B cell (primary cell): ENCODE data around the gene ATG4D. TPM values are rescaled to one million over a fixed set of nuclear protein-coding genes. Genes with fewer than 3 reads are reported as not detected.

ENCODE experiments used
- ATAC-seq: fragments of 200-7000 bp; cut with Tn5 transposase; one replicate; pipeline ENCODE4 v1.10.0; 2021; ENCODE audit warnings: low read depth, mild to moderate bottlenecking, moderate number of reproducible peaks, moderate library complexity
- CTCF ChIA-PET: fragments of 350-600 bp; sonication (Branson Sonifier 250); formaldehyde crosslinking; loops from one replicate; lab custom pipeline; 2021; ENCODE audit warnings: antibody characterized with exemption, inconsistent platforms; lab: Charles Lee
- POLR2A ChIA-PET: fragments of 350-600 bp; sonication (Branson Sonifier 250); formaldehyde crosslinking; loops from one replicate; lab custom pipeline; 2021; ENCODE audit warnings: antibody characterized with exemption; lab: Charles Lee
- DNase-seq: peaks from one replicate; pipeline ENCODE4 v3.0.0; 2013
- H2AFZ ChIP-seq: 2 replicates; pipeline ENCODE4 v1.6.1; 2012; ENCODE audit warnings: mild to moderate bottlenecking, low read depth, low read length; ENCODE audit not compliant: insufficient read depth, poor library complexity, severe bottlenecking
- H3K27ac ChIP-seq, 2 donors: 1 replicate in 1 of 2; 2 replicates in 1 of 2; pipeline ENCODE4 v1.5.1; 2012 to 2013; ENCODE audit warnings: low read length in 2 of 2, mild to moderate bottlenecking in 2 of 2, moderate library complexity in 1 of 2
- H3K27me3 ChIP-seq, 4 experiments: fragments of 200-600 bp in 1 of 4; sonication (generic) in 1 of 4; replicated peaks in 1 of 4; 1 replicate in 2 of 4; 2 replicates in 2 of 4; pipeline versions ENCODE4 v1.6.1 to v1.7.0; 2013 to 2016; ENCODE audit warnings: low read length in 3 of 4, mild to moderate bottlenecking in 2 of 4, mixed read lengths in 1 of 4, moderate library complexity in 1 of 4; ENCODE audit not compliant: insufficient read depth in 4 of 4, control insufficient read depth in 3 of 4; ENCODE audit errors: control extremely low read depth in 1 of 4
- H3K36me3 ChIP-seq, 2 experiments: replicated peaks in 1 of 2; 1 replicate in 1 of 2; 2 replicates in 1 of 2; pipeline versions ENCODE4 v1.6.1 to v1.7.1; 2013; ENCODE audit warnings: low read length in 1 of 2; ENCODE audit not compliant: insufficient read depth in 2 of 2, control insufficient read depth in 1 of 2; ENCODE audit errors: control extremely low read depth in 1 of 2, extremely low read depth in 1 of 2
- H3K4me1 ChIP-seq, 2 donors: fragments of 200-600 bp in 1 of 2; sonication (generic) in 1 of 2; 1 replicate in 1 of 2; 2 replicates in 1 of 2; pipeline versions ENCODE4 v1.5.1 to v1.6.1; 2013 to 2017; ENCODE audit warnings: low read length in 2 of 2; ENCODE audit not compliant: control insufficient read depth in 2 of 2, insufficient read depth in 2 of 2
- H3K4me2 ChIP-seq: replicated peaks from 2 replicates; pipeline ENCODE3; 2012; ENCODE audit warnings: mild to moderate bottlenecking, low read depth, low read length; ENCODE audit not compliant: poor library complexity, severe bottlenecking
- H3K4me3 ChIP-seq, 5 experiments: fragments of 200-600 bp in 1 of 5; sonication (generic) in 1 of 5; 1 replicate in 3 of 5; 2 replicates in 2 of 5; pipeline versions ENCODE4 v1.5.1 to v1.7.0; 2011 to 2016; ENCODE audit warnings: low read length in 4 of 5, mild to moderate bottlenecking in 4 of 5, low read depth in 2 of 5, control low read depth in 1 of 5, moderate library complexity in 1 of 5; ENCODE audit not compliant: insufficient read depth in 1 of 5; ENCODE audit errors: control extremely low read depth in 1 of 5, extremely low read depth in 1 of 5
- H3K79me2 ChIP-seq: fragments of 200-600 bp; sonication (generic); one replicate; pipeline ENCODE4 v1.6.0; 2016; ENCODE audit warnings: low read length; ENCODE audit not compliant: control insufficient read depth, insufficient read depth
- H3K9ac ChIP-seq: fragments of 200-600 bp; sonication (generic); 2 replicates; pipeline ENCODE4 v1.6.1; 2017; ENCODE audit warnings: mild to moderate bottlenecking, low read length, moderate library complexity
- H3K9me3 ChIP-seq, 3 donors: one replicate each; pipeline versions ENCODE4 v1.6.1 to v1.7.1; 2013; ENCODE audit warnings: low read length in 2 of 3; ENCODE audit not compliant: control insufficient read depth in 2 of 3, insufficient read depth in 1 of 3; ENCODE audit errors: control extremely low read depth in 1 of 3
- H4K20me1 ChIP-seq: 2 replicates; pipeline ENCODE4 v1.6.0; 2012; ENCODE audit warnings: mild to moderate bottlenecking, low read length; ENCODE audit not compliant: insufficient read depth, control insufficient read depth, poor library complexity, severe bottlenecking
- H3K27ac Mint-ChIP-seq: one replicate; pipeline ENCODE4 v1.8.0; 2021; ENCODE audit warnings: mixed read lengths
- H3K27me3 Mint-ChIP-seq: one replicate; pipeline ENCODE4 v1.8.0; 2021; ENCODE audit warnings: mixed read lengths
- H3K4me1 Mint-ChIP-seq: one replicate; pipeline ENCODE4 v1.8.0; 2021; ENCODE audit warnings: mixed read lengths
- H3K4me3 Mint-ChIP-seq: one replicate; pipeline ENCODE4 v1.8.0; 2021; ENCODE audit warnings: mixed read lengths
- H3K9me3 Mint-ChIP-seq: one replicate; pipeline ENCODE4 v1.8.0; 2022; ENCODE audit warnings: mixed read lengths; ENCODE audit not compliant: insufficient read depth
- EZH2 ChIP-seq: IDR thresholded peaks from 2 replicates; pipeline ENCODE4 v1.6.1; 2012; ENCODE audit warnings: borderline replicate concordance, low read depth, mild to moderate bottlenecking, moderate library complexity, low read length; ENCODE audit not compliant: insufficient read depth, poor library complexity, severe bottlenecking
- WGBS: methylation state at CpG from one replicate; pipeline ENCODE4 v1.1.5; 2013; ENCODE audit warnings: missing lambda C conversion rate; ENCODE audit not compliant: insufficient coverage; 5-methylcytosine and 5-hydroxymethylcytosine counted together
- intact Hi-C: fragments of 100-400 bp; cut with micrococcal nuclease; formaldehyde crosslinking; loops from one replicate; pipeline ENCODE4 v1.10.0; 2022
- polyA plus RNA-seq: library from polyadenylated mRNA; depleted of rRNA; stranded (reverse); fragments of >200 nt; gene quantifications from 2 replicates; pipeline ENCODE4 v1.2.3, GENCODE V29; 2012
- total RNA-seq, 2 donors: library from RNA; stranded (reverse); fragments of 120-200 nt in 1 of 2; gene quantifications; 1 replicate in 1 of 2; 2 replicates in 1 of 2; pipeline versions ENCODE4 v1.2.3 to v1.2.4, GENCODE V29; 2013 to 2022
- TF ChIP-seq, protein P1 (sequence below): fragments of 200-600 bp; IDR thresholded peaks from one replicate; pipeline ENCODE4 v1.8.0; 2022; ENCODE audit warnings: antibody characterized with exemption, mild to moderate bottlenecking

ATG4D gene
- total and polyA plus RNA-seq, 2 donors (not counting 1 experiment from before 2014, with no cell fraction given), result 58.8 to 75.5 TPM

DNA sequence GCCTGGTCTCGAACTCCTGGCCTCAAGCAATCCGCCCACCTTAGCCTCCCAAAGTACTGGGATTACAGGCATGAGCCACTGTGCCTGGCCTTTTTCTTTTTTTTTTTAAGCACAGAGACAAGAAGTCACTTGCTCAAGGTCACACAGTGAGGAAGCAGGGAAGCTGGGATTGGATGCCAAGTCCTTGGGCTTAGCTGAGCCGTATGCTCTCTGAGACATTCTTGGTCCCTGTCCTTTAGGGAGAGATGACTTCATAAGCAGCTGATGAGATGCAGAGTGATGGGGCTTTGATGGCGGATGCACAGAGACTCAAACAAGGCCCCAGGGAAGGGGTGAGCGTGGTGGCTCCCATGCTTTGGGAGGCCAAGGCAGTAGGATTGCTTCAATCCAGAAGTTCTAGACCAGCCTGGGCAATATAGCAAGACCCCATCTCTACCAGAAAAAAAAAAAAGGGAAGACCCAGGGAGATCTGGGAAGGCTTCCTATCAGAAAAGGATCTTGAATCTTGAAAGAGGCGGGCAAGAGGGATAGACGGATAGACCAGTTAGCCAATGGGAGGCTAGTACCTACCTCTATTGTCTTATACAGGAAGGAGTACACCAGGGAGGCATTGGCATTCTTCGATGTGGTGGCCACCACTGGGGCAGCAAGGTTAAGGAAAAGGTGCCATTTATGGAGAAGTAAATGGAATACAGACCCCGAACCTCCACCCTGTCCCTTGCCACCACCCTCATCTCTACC lies 39.5 kb downstream of the ATG4D start:
- peaks cover 20% of the 10 kb centered on the region for H3K4me1 Mint-ChIP-seq

DNA sequence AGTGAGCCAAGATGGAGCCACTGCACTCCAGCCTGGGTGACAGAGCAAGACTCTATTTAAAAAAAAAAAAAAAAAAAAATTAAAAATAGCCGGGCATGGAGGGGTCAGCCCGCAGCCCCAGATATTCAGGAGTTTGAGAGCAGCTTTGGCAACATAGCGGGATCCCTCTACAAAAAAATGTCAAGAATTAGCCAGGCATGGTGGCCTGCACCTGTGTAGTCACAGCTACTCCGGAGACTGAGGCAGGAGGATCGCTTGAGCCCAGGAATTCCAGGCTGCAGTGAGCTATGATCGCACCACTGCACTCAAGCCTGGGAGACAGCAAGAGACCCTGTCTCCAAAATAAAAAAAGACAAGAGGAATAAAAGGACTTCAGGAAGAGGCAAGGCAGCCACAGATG lies 42.7 kb downstream of the ATG4D start:
- Histone ChIP-seq H3K4me2 (no peak overlapping the region), H3K27ac (no peak overlapping the region), H3K4me1 (peaks cover under 1 to 1% of the 10 kb centered on the region in 2 donors), H3K4me3 (no peak overlapping the region), H3K79me2 (peaks cover 6% of the 10 kb centered on the region), H3K27me3 (no peaks in the 10 kb centered on the region), H3K36me3 (no peaks in the 10 kb centered on the region), H4K20me1 (no peaks in the 10 kb centered on the region), H3K9ac (no peak overlapping the region), H3K9me3 (no peaks in the 10 kb centered on the region), H2AFZ (no peak overlapping the region)
- DNase-seq (no peak), ATAC-seq (no peak)
- H3K27ac Mint-ChIP-seq, result no peak overlapping the region
- no peak overlapping the region for H3K4me3 Mint-ChIP-seq
- H3K4me1 Mint-ChIP-seq, result peaks cover 14% of the 10 kb centered on the region
- 96% methylated on average over 6 of the region's 6 CpGs for WGBS
- ChIA-PET POLR2A (no interaction called here), CTCF (interaction anchor here (0.6 to 9.2 kb wide), 4 partner anchors 9 to 192 kb away, joined by 4 to 464 read pairs (median 4); no protein-coding TSS in a partner anchor)
- TF ChIP-seq EZH2, result no peak
- TF ChIP-seq, protein P1, sequence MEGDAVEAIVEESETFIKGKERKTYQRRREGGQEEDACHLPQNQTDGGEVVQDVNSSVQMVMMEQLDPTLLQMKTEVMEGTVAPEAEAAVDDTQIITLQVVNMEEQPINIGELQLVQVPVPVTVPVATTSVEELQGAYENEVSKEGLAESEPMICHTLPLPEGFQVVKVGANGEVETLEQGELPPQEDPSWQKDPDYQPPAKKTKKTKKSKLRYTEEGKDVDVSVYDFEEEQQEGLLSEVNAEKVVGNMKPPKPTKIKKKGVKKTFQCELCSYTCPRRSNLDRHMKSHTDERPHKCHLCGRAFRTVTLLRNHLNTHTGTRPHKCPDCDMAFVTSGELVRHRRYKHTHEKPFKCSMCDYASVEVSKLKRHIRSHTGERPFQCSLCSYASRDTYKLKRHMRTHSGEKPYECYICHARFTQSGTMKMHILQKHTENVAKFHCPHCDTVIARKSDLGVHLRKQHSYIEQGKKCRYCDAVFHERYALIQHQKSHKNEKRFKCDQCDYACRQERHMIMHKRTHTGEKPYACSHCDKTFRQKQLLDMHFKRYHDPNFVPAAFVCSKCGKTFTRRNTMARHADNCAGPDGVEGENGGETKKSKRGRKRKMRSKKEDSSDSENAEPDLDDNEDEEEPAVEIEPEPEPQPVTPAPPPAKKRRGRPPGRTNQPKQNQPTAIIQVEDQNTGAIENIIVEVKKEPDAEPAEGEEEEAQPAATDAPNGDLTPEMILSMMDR, result no peak
- H3K27me3 Mint-ChIP-seq, result peaks cover 4% of the 10 kb centered on the region
- no peaks in the 10 kb centered on the region for H3K9me3 Mint-ChIP-seq
- intact Hi-C loops, result no loop called here

More for the DNA sequence above, 39.5 kb downstream of the ATG4D start:
- Histone ChIP-seq H3K9me3 (no peaks in the 10 kb centered on the region), H3K79me2 (peaks cover 9% of the 10 kb centered on the region), H2AFZ (no peak overlapping the region), H3K4me2 (no peak overlapping the region), H3K4me3 (no peak overlapping the region), H3K27me3 (no peaks in the 10 kb centered on the region), H3K36me3 (no peaks in the 10 kb centered on the region), H4K20me1 (no peaks in the 10 kb centered on the region), H3K9ac (no peak overlapping the region), H3K27ac (no peak overlapping the region), H3K4me1 (peaks cover 4 to 8% of the 10 kb centered on the region in 2 donors)
- no peak for TF ChIP-seq EZH2
- TF ChIP-seq, protein P1, result no peak
- Mint-ChIP-seq H3K9me3 (no peaks in the 10 kb centered on the region), H3K27me3 (peaks cover 4% of the 10 kb centered on the region), H3K4me3 (no peak overlapping the region), H3K27ac (no peak overlapping the region)
- intact Hi-C loops, result loop anchor here (5.0 kb wide), 1 partner anchor 34 kb away; no protein-coding TSS in a partner anchor
- POLR2A ChIA-PET, result interaction anchor here (0.5 to 0.7 kb wide), 2 partner anchors 36 to 62 kb away, joined by 3 to 9 read pairs; no protein-coding TSS in a partner anchor
- ATAC-seq (no peak), DNase-seq (no peak)
- CTCF ChIA-PET, result interaction anchor here (0.7 to 9.2 kb wide), 11 partner anchors 14 to 117 kb away, joined by 3 to 464 read pairs (median 16); partner anchors contain the start of gene QTRT1
- 94% methylated on average over 5 of the region's 9 CpGs for WGBS
